ENCODE results near the gene TP53RK. TPM values are rescaled to one million over a fixed set of nuclear protein-coding genes. Genes with fewer than 3 reads are reported as not detected.
A peak's percentile ranks its signal among the peaks of the same experiment; 100 is the strongest.

The TP53RK gene
- total and polyA plus RNA-seq, 2 of the 13 experiments (the other 11 are each of a cell fraction or from before 2014, with no cell fraction given), result 12.9 to 25.5 TPM

GRCh38 chr20:46709459-46710152 is 20.4 kb upstream of the TP53RK start, which contains the start of gene SLC2A10 (continued):
- TF ChIP-seq JDP2 (CRISPR knock-in tag; IDR thresholded peaks at IDR 0.05; ENCODE audit: borderline replicate concordance) (peak; percentile 61; the same call in 1 of the 2 replicates), ZNF235 (CRISPR knock-in tag; IDR thresholded peaks at IDR 0.05; ENCODE audit: borderline replicate concordance) (peak; percentile 79; the same call in 1 of the 2 replicates), ISX (CRISPR knock-in tag; conservative IDR thresholded peaks at IDR 0.05) (peak; percentile 38; the same call in 1 of the 2 replicates), NONO (IDR thresholded peaks at IDR 0.05) (no peak), NONO (CRISPR knock-in tag; conservative IDR thresholded peaks at IDR 0.05) (peak; percentile 89), NCOA1 (CRISPR knock-in tag; IDR thresholded peaks at IDR 0.05) (no peak; the same call in 1 of the 2 replicates), HINFP (CRISPR knock-in tag; IDR thresholded peaks at IDR 0.05; ENCODE audit: low read depth) (no peak), ATF4 (CRISPR knock-in tag; IDR thresholded peaks at IDR 0.05) (peak in 1 of 2 experiments; percentile 21; a peak in 1 of 4 replicates), ZNF672 (CRISPR knock-in tag; IDR thresholded peaks at IDR 0.05) (0 out of 2 replicates have a peak, but pooled peaks have one; percentile 75), THAP11 (CRISPR knock-in tag; IDR thresholded peaks at IDR 0.05) (peak; percentile 57; the same call in 1 of the 2 replicates)
- TF ChIP-seq, protein P1, sequence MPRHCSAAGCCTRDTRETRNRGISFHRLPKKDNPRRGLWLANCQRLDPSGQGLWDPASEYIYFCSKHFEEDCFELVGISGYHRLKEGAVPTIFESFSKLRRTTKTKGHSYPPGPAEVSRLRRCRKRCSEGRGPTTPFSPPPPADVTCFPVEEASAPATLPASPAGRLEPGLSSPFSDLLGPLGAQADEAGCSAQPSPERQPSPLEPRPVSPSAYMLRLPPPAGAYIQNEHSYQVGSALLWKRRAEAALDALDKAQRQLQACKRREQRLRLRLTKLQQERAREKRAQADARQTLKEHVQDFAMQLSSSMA (CRISPR knock-in tag; IDR thresholded peaks at IDR 0.05), result peak; percentile 88; the same call in 1 of the 2 replicates
- TF ChIP-seq, protein P2, sequence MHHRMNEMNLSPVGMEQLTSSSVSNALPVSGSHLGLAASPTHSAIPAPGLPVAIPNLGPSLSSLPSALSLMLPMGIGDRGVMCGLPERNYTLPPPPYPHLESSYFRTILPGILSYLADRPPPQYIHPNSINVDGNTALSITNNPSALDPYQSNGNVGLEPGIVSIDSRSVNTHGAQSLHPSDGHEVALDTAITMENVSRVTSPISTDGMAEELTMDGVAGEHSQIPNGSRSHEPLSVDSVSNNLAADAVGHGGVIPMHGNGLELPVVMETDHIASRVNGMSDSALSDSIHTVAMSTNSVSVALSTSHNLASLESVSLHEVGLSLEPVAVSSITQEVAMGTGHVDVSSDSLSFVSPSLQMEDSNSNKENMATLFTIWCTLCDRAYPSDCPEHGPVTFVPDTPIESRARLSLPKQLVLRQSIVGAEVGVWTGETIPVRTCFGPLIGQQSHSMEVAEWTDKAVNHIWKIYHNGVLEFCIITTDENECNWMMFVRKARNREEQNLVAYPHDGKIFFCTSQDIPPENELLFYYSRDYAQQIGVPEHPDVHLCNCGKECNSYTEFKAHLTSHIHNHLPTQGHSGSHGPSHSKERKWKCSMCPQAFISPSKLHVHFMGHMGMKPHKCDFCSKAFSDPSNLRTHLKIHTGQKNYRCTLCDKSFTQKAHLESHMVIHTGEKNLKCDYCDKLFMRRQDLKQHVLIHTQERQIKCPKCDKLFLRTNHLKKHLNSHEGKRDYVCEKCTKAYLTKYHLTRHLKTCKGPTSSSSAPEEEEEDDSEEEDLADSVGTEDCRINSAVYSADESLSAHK (CRISPR knock-in tag; IDR thresholded peaks at IDR 0.05; ENCODE audit: borderline replicate concordance), result no peak
- TF ChIP-seq, protein P3, sequence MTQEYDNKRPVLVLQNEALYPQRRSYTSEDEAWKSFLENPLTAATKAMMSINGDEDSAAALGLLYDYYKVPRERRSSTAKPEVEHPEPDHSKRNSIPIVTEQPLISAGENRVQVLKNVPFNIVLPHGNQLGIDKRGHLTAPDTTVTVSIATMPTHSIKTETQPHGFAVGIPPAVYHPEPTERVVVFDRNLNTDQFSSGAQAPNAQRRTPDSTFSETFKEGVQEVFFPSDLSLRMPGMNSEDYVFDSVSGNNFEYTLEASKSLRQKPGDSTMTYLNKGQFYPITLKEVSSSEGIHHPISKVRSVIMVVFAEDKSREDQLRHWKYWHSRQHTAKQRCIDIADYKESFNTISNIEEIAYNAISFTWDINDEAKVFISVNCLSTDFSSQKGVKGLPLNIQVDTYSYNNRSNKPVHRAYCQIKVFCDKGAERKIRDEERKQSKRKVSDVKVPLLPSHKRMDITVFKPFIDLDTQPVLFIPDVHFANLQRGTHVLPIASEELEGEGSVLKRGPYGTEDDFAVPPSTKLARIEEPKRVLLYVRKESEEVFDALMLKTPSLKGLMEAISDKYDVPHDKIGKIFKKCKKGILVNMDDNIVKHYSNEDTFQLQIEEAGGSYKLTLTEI (CRISPR knock-in tag; conservative IDR thresholded peaks at IDR 0.05), result no peak
- TF ChIP-seq, protein P4, sequence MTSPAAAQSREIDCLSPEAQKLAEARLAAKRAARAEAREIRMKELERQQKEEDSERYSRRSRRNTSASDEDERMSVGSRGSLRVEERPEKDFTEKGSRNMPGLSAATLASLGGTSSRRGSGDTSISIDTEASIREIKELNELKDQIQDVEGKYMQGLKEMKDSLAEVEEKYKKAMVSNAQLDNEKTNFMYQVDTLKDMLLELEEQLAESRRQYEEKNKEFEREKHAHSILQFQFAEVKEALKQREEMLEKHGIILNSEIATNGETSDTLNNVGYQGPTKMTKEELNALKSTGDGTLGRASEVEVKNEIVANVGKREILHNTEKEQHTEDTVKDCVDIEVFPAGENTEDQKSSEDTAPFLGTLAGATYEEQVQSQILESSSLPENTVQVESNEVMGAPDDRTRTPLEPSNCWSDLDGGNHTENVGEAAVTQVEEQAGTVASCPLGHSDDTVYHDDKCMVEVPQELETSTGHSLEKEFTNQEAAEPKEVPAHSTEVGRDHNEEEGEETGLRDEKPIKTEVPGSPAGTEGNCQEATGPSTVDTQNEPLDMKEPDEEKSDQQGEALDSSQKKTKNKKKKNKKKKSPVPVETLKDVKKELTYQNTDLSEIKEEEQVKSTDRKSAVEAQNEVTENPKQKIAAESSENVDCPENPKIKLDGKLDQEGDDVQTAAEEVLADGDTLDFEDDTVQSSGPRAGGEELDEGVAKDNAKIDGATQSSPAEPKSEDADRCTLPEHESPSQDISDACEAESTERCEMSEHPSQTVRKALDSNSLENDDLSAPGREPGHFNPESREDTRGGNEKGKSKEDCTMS (CRISPR knock-in tag; conservative IDR thresholded peaks at IDR 0.05), result 0 out of 2 replicates have a peak, but pooled peaks have one; percentile 19
- TF ChIP-seq, protein P5, sequence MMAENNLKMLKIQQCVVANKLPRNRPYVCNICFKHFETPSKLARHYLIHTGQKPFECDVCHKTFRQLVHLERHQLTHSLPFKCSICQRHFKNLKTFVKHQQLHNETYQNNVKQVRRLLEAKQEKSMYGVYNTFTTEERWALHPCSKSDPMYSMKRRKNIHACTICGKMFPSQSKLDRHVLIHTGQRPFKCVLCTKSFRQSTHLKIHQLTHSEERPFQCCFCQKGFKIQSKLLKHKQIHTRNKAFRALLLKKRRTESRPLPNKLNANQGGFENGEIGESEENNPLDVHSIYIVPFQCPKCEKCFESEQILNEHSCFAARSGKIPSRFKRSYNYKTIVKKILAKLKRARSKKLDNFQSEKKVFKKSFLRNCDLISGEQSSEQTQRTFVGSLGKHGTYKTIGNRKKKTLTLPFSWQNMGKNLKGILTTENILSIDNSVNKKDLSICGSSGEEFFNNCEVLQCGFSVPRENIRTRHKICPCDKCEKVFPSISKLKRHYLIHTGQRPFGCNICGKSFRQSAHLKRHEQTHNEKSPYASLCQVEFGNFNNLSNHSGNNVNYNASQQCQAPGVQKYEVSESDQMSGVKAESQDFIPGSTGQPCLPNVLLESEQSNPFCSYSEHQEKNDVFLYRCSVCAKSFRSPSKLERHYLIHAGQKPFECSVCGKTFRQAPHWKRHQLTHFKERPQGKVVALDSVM (CRISPR knock-in tag; IDR thresholded peaks at IDR 0.05), result peak; percentile 62; the same call in 1 of the 2 replicates

All from HepG2 (cell line).